Neural cell (in vitro differentiated cells): Measurements from ENCODE around the gene TTC21A. TPM values are rescaled to one million over a fixed set of nuclear protein-coding genes. Genes with fewer than 3 reads are reported as not detected.

Experiments
- H2AFZ ChIP-seq: fragments of 200-600, 300-800 bp; sonication (generic), shearing (Covaris generic); 2 replicates; pipeline ENCODE4 v1.6.0; 2014; ENCODE audit warnings: low read depth, mild to moderate bottlenecking, antibody characterized with exemption, low read length, moderate library complexity
- H3F3A ChIP-seq: fragments of 200-600 bp; shearing (Covaris generic); 2 replicates; pipeline ENCODE4 v1.6.1; 2016; ENCODE audit warnings: mild to moderate bottlenecking, moderate library complexity, mixed read lengths, antibody characterized with exemption, low read length; ENCODE audit not compliant: insufficient read depth, poor library complexity, severe bottlenecking
- H3K27ac ChIP-seq: fragments of 200-600, 300-800 bp; sonication (generic), shearing (Covaris generic); 2 replicates; pipeline ENCODE4 v1.5.1; 2014; ENCODE audit warnings: mild to moderate bottlenecking, low read length, moderate library complexity
- H3K27me3 ChIP-seq: fragments of 300-800, 200-600 bp; sonication (generic), shearing (Covaris generic); 2 replicates; pipeline ENCODE4 v1.6.0; 2014; ENCODE audit warnings: mild to moderate bottlenecking, low read depth, low read length, moderate library complexity; ENCODE audit not compliant: insufficient read depth
- H3K36me3 ChIP-seq: fragments of 300-800, 200-600 bp; sonication (generic), shearing (Covaris generic); 2 replicates; pipeline ENCODE4 v1.5.1; 2014; ENCODE audit warnings: mild to moderate bottlenecking, antibody characterized with exemption, low read length, moderate library complexity; ENCODE audit not compliant: insufficient read depth
- H3K4me2 ChIP-seq: fragments of 300-800, 200-600 bp; sonication (generic), shearing (Covaris generic); 2 replicates; pipeline ENCODE4 v1.6.0; 2014; ENCODE audit warnings: mild to moderate bottlenecking, low read length
- H3K4me3 ChIP-seq: fragments of 300-800, 200-600 bp; sonication (generic), shearing (Covaris generic); 2 replicates; pipeline ENCODE4 v1.5.1; 2014; ENCODE audit warnings: mild to moderate bottlenecking, low read length, moderate library complexity
- H3K79me2 ChIP-seq: fragments of 200-600 bp; shearing (Covaris generic); replicated peaks from 2 replicates; pipeline ENCODE4 v1.6.0; 2014; ENCODE audit warnings: mild to moderate bottlenecking, low read length, moderate library complexity; ENCODE audit not compliant: insufficient read depth
- H3K9ac ChIP-seq: fragments of 300-800, 200-600 bp; sonication (generic), shearing (Covaris generic); 2 replicates; pipeline ENCODE4 v1.6.1; 2016; ENCODE audit warnings: mild to moderate bottlenecking, low read length, mixed read lengths
- H3K9me2 ChIP-seq: fragments of 200-600 bp; shearing (Covaris generic); 2 replicates; pipeline ENCODE4 v1.6.1; 2016; ENCODE audit warnings: mild to moderate bottlenecking, low read length, mixed read lengths; ENCODE audit not compliant: insufficient read depth
- H3K9me3 ChIP-seq: fragments of 200-600, 300-800 bp; sonication (generic), shearing (Covaris generic); 2 replicates; pipeline ENCODE4 v1.6.1; 2016; ENCODE audit warnings: mild to moderate bottlenecking, mixed run types, low read length, moderate library complexity, mixed read lengths
- H4K20me1 ChIP-seq: fragments of 200-600 bp; shearing (Covaris generic); 2 replicates; pipeline ENCODE4 v1.6.1; 2016; ENCODE audit warnings: mild to moderate bottlenecking, mixed run types; ENCODE audit not compliant: insufficient read depth
- CTCF ChIP-seq: fragments of 450-650 bp; IDR thresholded peaks from 2 replicates; pipeline ENCODE4 v1.5.1; 2014; ENCODE audit warnings: antibody characterized with exemption, mild to moderate bottlenecking, moderate library complexity; ENCODE audit not compliant: poor library complexity, severe bottlenecking
- EP300 ChIP-seq: fragments of 450-650 bp; conservative IDR thresholded peaks from 2 replicates; pipeline ENCODE4 v1.6.1; 2014; ENCODE audit warnings: antibody characterized with exemption, mild to moderate bottlenecking, moderate library complexity; ENCODE audit not compliant: poor library complexity, severe bottlenecking
- EZH2 ChIP-seq: fragments of 200-600, 300-800 bp; shearing (Covaris generic), sonication (generic); IDR thresholded peaks from 2 replicates; pipeline ENCODE4 v1.6.1; 2014; ENCODE audit warnings: antibody characterized with exemption, low read length, borderline replicate concordance, mild to moderate bottlenecking; ENCODE audit not compliant: insufficient read depth, poor library complexity, severe bottlenecking
- MXI1 ChIP-seq: fragments of 450-650 bp; conservative IDR thresholded peaks from 2 replicates; pipeline ENCODE4 v1.6.1; 2014; ENCODE audit warnings: antibody characterized with exemption, mild to moderate bottlenecking; ENCODE audit not compliant: poor library complexity, severe bottlenecking
- POLR2AphosphoS5 ChIP-seq: IDR thresholded peaks from 2 replicates; pipeline ENCODE4 v1.6.1; 2012
- RAD21 ChIP-seq: fragments of 450-650 bp; conservative IDR thresholded peaks from 2 replicates; pipeline ENCODE4 v1.6.1; 2014; ENCODE audit warnings: antibody characterized with exemption, mild to moderate bottlenecking, moderate library complexity
- REST ChIP-seq: IDR thresholded peaks from 2 replicates; pipeline ENCODE4 v1.6.1; 2012; ENCODE audit warnings: borderline replicate concordance
- SMC3 ChIP-seq: fragments of 450-650 bp; conservative IDR thresholded peaks from 2 replicates; pipeline ENCODE4 v1.6.1; 2014; ENCODE audit warnings: antibody characterized with exemption, mild to moderate bottlenecking, moderate library complexity; ENCODE audit not compliant: poor library complexity
- TAF1 ChIP-seq: IDR thresholded peaks from 2 replicates; pipeline ENCODE4 v1.6.1; 2012; ENCODE audit warnings: low read depth
- polyA plus RNA-seq: library from polyadenylated mRNA; depleted of rRNA; stranded (reverse); fragments of >200 nt; gene quantifications from 2 replicates; pipeline ENCODE4 v1.2.3, GENCODE V29; 2014

Gene TTC21A
- polyA plus RNA-seq, 1 donor from 2014 or later = 6.2 TPM

GRCh38 chr3:39090922-39091321, 16.6 kb upstream of the TTC21A start:
- Histone ChIP-seq H2AFZ (no peak overlapping the region), H3K4me3 (no peak overlapping the region), H3K9me2 (no peaks in the 10 kb centered on the region), H3F3A (no peaks in the 10 kb centered on the region), H3K27me3 (no peaks in the 10 kb centered on the region), H3K4me2 (no peak overlapping the region), H3K79me2 (no peaks in the 10 kb centered on the region), H3K9me3 (no peaks in the 10 kb centered on the region), H3K27ac (no peak overlapping the region), H3K9ac (no peak overlapping the region), H3K36me3 (peaks cover 24% of the 10 kb centered on the region), H4K20me1 (no peaks in the 10 kb centered on the region)
- no peak for TF ChIP-seq REST
- no peak for TF ChIP-seq RAD21
- TF ChIP-seq EP300 = no peak
- TF ChIP-seq MXI1 = no peak
- no peak for TF ChIP-seq POLR2AphosphoS5
- TF ChIP-seq TAF1 = no peak
- TF ChIP-seq EZH2 = no peak
- no peak for TF ChIP-seq CTCF
- TF ChIP-seq SMC3 = no peak

- H3K9me3 ChIP-seq = no peaks in the 10 kb centered on the region
- no peaks in the 10 kb centered on the region for H3K27me3 ChIP-seq
- no peaks in the 10 kb centered on the region for H3F3A ChIP-seq
- H3K9me2 ChIP-seq = no peaks in the 10 kb centered on the region
- peaks cover 39% of the 10 kb centered on the region for H3K36me3 ChIP-seq
- H4K20me1 ChIP-seq = no peaks in the 10 kb centered on the region
- no peak overlapping the region for H3K4me2 ChIP-seq
- no peak overlapping the region for H3K9ac ChIP-seq
- TF ChIP-seq EZH2 = no peak
- TF ChIP-seq POLR2AphosphoS5 = no peak
- no peak for TF ChIP-seq TAF1
- TF ChIP-seq RAD21 = no peak
- TF ChIP-seq MXI1 = no peak
- TF ChIP-seq CTCF = no peak
- TF ChIP-seq REST = no peak
- TF ChIP-seq SMC3 = no peak
- no peak for TF ChIP-seq EP300
- H2AFZ ChIP-seq = no peak overlapping the region
- no peaks in the 10 kb centered on the region for H3K79me2 ChIP-seq
- H3K27ac ChIP-seq = no peak overlapping the region
- no peak overlapping the region for H3K4me3 ChIP-seq
Measured at GRCh38 chr3:39094851-39095677, 12.4 kb upstream of the TTC21A start.
